Stimulated activated effector memory CD8-positive, alpha-beta T cell treated with anti-CD3 and anti-CD28 coated beads, Interleukin-12 subunit alpha, Interleukin-12 subunit beta, amount 100 ng/mL, for 72 hours (primary cell): ENCODE results near the gene LINC01488.

Source experiments
- ATAC-seq: fragments of 150-1000 bp; cut with Tn5 transposase; 2 replicates; pipeline ENCODE4 v1.10.0; 2021
- DNase-seq, 2 donors: peaks; one replicate each; pipeline ENCODE4 v3.0.0; 2021 to 2022; ENCODE audit warnings: low spot score in 2 of 2
- H3K27ac Mint-ChIP-seq: one replicate; pipeline ENCODE4 v1.8.0; 2022; ENCODE audit warnings: mild to moderate bottlenecking, mixed read lengths
- H3K36me3 Mint-ChIP-seq: one replicate; pipeline ENCODE4 v1.8.0; 2022; ENCODE audit warnings: mild to moderate bottlenecking, mixed read lengths
- H3K4me1 Mint-ChIP-seq: one replicate; pipeline ENCODE4 v1.8.0; 2022; ENCODE audit warnings: mixed read lengths
- H3K4me3 Mint-ChIP-seq: one replicate; pipeline ENCODE4 v1.8.0; 2022; ENCODE audit warnings: mild to moderate bottlenecking, mixed read lengths
- H3K9me3 Mint-ChIP-seq: one replicate; pipeline ENCODE4 v1.8.0; 2022; ENCODE audit warnings: mixed read lengths

The LINC01488 gene

GRCh38 chr11:69442012-69442806, 39.3 kb upstream of the LINC01488 start:
- H3K9me3 Mint-ChIP-seq: no peaks in the 10 kb centered on the region
- H3K4me1 Mint-ChIP-seq: peaks cover 12% of the 10 kb centered on the region
- H3K4me3 Mint-ChIP-seq: no peak overlapping the region
- DNase-seq (no peak), ATAC-seq (no peak)
- no peaks in the 10 kb centered on the region for H3K36me3 Mint-ChIP-seq
- no peak overlapping the region for H3K27ac Mint-ChIP-seq

DNA sequence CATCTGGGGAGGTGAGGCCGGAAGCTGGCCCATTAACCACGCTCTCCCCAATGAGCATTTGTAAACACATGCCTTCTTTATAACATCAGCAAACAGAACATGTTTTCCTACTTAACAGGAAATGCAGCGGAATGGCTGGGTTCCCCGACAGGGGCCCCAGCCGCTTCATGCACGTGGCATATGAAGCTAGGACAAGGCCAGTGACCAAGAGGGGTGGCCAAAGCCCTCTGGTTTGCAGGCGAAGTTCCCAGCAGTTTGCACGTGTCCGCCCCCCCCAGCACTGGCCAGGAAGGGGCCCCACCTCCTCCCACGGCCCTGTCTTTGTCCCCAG, 38.7 kb upstream of the LINC01488 start:
- H3K36me3 Mint-ChIP-seq: no peaks in the 10 kb centered on the region
- H3K4me3 Mint-ChIP-seq: peak overlapping the region; percentile 62
- peaks cover 12% of the 10 kb centered on the region for H3K4me1 Mint-ChIP-seq
- H3K9me3 Mint-ChIP-seq: no peaks in the 10 kb centered on the region
- H3K27ac Mint-ChIP-seq: no peak overlapping the region
- no peak for ATAC-seq
- DNase-seq: no peak

GRCh38 chr11:69443138-69443967, 38.1 kb upstream of the LINC01488 start:
- DNase-seq (peak; percentile 56 to 82), ATAC-seq (peak; percentile 86)
- Mint-ChIP-seq H3K4me1 (peaks cover 12% of the 10 kb centered on the region), H3K36me3 (no peaks in the 10 kb centered on the region), H3K4me3 (peak overlapping the region; percentile 62), H3K9me3 (no peaks in the 10 kb centered on the region), H3K27ac (no peak overlapping the region)

GRCh38 chr11:69443968-69444364, 37.5 kb upstream of the LINC01488 start:
- no peak overlapping the region for H3K27ac Mint-ChIP-seq
- H3K4me3 Mint-ChIP-seq: peak overlapping the region; percentile 62
- DNase-seq: no peak
- no peaks in the 10 kb centered on the region for H3K9me3 Mint-ChIP-seq
- no peak for ATAC-seq
- H3K4me1 Mint-ChIP-seq: peaks cover 12% of the 10 kb centered on the region
- H3K36me3 Mint-ChIP-seq: no peaks in the 10 kb centered on the region

DNA sequence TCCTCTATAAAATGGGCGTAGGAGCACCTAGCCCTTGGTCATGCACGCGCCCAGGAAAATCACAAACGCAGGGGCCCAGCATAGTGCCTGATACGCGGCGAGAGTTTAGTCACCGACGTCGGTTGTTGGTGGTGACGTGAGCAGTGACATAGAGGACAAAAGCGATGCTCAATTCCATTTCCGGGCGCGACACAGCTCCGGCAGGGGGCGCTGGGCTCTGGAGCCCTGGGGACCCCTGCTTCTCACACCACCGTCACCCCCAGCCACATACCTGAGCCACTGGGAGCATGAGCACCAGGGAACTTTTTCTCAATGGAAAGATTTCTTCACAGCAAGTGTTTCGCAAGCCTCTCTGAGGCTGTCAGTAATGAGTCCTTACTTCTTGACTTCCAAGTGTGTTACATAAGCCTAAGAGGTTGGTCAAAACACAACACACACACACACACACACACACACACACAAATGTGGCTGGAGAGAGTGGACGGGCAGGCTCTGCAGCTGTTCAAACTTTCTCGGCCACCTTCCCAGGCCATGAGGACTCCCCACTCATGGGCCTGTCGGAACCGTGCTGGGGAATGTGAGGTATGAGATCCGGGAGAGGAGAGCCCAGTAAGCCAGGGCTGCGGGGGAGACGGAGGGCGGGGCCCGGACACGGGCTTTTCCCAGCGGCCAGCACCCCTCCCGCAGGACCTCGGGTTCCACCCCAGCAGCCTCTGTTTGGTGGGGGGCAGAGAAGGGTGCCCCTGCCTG, 36.9 kb upstream of the LINC01488 start:
- H3K36me3 Mint-ChIP-seq: no peaks in the 10 kb centered on the region
- H3K27ac Mint-ChIP-seq: no peak overlapping the region
- ATAC-seq (no peak), DNase-seq (no peak)
- peak overlapping the region; percentile 62 for H3K4me3 Mint-ChIP-seq
- peaks cover 12% of the 10 kb centered on the region for H3K4me1 Mint-ChIP-seq
- no peaks in the 10 kb centered on the region for H3K9me3 Mint-ChIP-seq

- Mint-ChIP-seq H3K36me3 (no peaks in the 10 kb centered on the region), H3K4me3 (no peak overlapping the region), H3K4me1 (peaks cover 12% of the 10 kb centered on the region), H3K9me3 (no peaks in the 10 kb centered on the region), H3K27ac (no peak overlapping the region)
- no peak for ATAC-seq
- no peak for DNase-seq
Measured at GRCh38 chr11:69445131-69445470, 36.4 kb upstream of the LINC01488 start.

DNA sequence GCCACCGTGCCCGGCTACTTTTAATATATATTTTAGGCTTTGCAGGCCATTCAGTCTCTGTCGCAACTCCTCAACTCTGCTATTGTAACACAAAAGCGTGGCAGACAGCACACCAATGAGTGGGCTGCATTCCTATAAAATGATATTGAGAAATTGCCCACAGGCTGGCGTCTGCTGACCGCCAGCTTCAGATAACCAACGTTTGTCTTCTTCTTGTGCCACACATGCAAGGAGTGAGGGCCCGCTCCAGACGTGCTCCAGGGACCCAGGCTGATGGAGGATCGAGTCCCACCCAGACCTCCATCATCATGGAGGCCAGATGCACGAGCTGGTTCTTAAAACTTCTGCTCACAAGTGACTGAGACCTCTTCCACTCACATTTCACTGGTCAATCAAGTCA, 35.4 kb upstream of the LINC01488 start:
- no peaks in the 10 kb centered on the region for H3K36me3 Mint-ChIP-seq
- DNase-seq: no peak
- no peak overlapping the region for H3K27ac Mint-ChIP-seq
- no peaks in the 10 kb centered on the region for H3K9me3 Mint-ChIP-seq
- ATAC-seq: no peak
- H3K4me3 Mint-ChIP-seq: no peak overlapping the region
- H3K4me1 Mint-ChIP-seq: peaks cover 12% of the 10 kb centered on the region

- Mint-ChIP-seq H3K36me3 (no peaks in the 10 kb centered on the region), H3K4me3 (no peak overlapping the region), H3K4me1 (peaks cover 12% of the 10 kb centered on the region), H3K9me3 (no peaks in the 10 kb centered on the region), H3K27ac (no peak overlapping the region)
- DNase-seq: no peak
- ATAC-seq: no peak
Measured at GRCh38 chr11:69447786-69448185, 33.7 kb upstream of the LINC01488 start.

GRCh38 chr11:69448471-69449284, 32.8 kb upstream of the LINC01488 start:
- no peaks in the 10 kb centered on the region for H3K9me3 Mint-ChIP-seq
- no peak overlapping the region for H3K27ac Mint-ChIP-seq
- ATAC-seq (no peak), DNase-seq (no peak)
- no peak overlapping the region for H3K4me3 Mint-ChIP-seq
- H3K36me3 Mint-ChIP-seq: no peaks in the 10 kb centered on the region
- peaks cover 11% of the 10 kb centered on the region for H3K4me1 Mint-ChIP-seq

- DNase-seq (no peak), ATAC-seq (no peak)
- Mint-ChIP-seq H3K27ac (no peak overlapping the region), H3K9me3 (no peaks in the 10 kb centered on the region), H3K4me1 (peaks cover 3% of the 10 kb centered on the region), H3K36me3 (no peaks in the 10 kb centered on the region), H3K4me3 (no peak overlapping the region)
Measured at GRCh38 chr11:69449320-69450063, 32.0 kb upstream of the LINC01488 start.

DNA sequence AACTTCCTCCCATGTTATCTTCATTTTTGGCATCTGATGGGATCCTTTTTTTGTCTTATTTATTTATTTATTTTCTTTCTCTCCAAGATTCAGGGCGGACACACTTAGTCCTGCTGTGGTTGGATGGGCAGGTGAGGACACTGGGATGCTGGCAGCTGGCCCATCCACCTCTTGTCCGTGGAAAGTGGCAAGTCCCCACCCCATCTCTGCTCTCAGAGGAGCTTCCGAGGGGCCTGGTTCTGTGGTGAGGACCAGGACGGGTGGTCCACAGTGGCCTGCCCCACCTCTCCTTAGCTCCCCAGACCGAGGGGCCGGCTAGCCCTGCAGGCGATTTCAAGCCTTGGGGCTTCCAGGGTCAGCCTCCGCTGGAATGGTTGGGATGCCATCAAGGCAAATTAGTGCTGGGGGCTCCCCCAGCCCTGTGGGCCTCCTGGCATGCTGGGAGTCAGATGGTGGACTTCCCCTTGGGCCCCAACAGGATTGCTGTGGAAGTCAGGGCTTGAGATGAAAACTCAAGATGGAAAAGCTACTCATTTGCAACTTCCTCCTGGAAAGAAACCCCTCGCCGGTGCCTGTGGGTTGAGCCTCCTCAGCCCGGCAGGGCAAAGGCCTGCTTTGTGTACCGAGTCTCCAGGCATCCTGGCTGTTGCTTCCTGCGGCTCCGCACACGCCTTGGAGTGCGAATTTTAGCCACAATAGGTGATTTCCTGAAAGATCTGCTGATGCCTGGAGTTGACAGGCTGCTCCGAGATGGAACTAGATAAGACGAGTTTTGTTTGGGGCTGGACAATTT, 31.2 kb upstream of the LINC01488 start:
- H3K4me1 Mint-ChIP-seq: no peaks in the 10 kb centered on the region
- H3K27ac Mint-ChIP-seq: no peak overlapping the region
- ATAC-seq (no peak), DNase-seq (no peak)
- H3K4me3 Mint-ChIP-seq: no peak overlapping the region
- no peaks in the 10 kb centered on the region for H3K36me3 Mint-ChIP-seq
- H3K9me3 Mint-ChIP-seq: no peaks in the 10 kb centered on the region

DNA sequence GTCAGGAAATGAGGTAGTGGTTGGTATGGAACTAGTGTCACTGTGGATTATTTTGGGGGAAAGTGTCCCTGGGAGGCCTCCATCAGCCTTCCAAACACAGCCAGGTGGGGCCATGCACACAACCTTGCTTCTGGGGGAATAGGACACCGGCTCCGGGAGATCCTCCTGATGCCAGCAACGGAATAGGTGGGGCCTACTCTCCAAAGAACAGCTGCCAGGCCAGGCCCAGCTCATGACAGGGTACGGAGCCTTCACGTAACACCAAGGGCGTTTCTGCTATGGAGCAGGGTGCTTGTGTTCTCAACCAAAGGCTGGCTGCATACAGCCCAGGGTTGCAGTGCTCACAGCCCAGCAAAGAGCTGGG, 30.6 kb upstream of the LINC01488 start:
- ATAC-seq (no peak), DNase-seq (no peak)
- Mint-ChIP-seq H3K27ac (no peak overlapping the region), H3K4me3 (no peak overlapping the region), H3K4me1 (no peaks in the 10 kb centered on the region), H3K36me3 (no peaks in the 10 kb centered on the region), H3K9me3 (no peaks in the 10 kb centered on the region)

DNA sequence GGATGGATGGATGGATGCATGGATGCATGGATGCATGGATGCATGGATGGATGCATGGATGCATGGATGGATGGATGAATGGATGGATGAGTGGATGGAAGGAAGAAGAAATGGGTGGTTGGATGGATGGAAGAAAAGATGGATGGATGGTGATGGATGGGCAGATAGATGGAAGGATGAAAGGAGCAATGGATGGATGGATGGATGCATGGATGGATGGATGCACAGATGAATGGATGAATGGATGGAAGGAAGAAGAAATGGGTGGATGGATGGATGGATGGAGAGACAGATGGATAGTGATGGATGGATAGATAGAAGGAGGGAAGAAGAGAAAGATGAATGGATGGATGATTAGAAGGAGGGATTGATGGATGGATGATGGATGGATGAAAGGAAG, 30.2 kb upstream of the LINC01488 start:
- ATAC-seq (no peak), DNase-seq (no peak)
- H3K36me3 Mint-ChIP-seq: no peaks in the 10 kb centered on the region
- no peaks in the 10 kb centered on the region for H3K9me3 Mint-ChIP-seq
- H3K4me3 Mint-ChIP-seq: no peak overlapping the region
- no peak overlapping the region for H3K27ac Mint-ChIP-seq
- H3K4me1 Mint-ChIP-seq: no peaks in the 10 kb centered on the region
